CD4-positive, alpha-beta T cell treated with Interleukin-6 at 100 ng/mL for 8 hours (primary cell): ENCODE measurements around the gene PLA2G2D.

ENCODE experiments used
- DNase-seq: peaks from one replicate; pipeline ENCODE4 v3.0.0-alpha.2; 2020; ENCODE audit warnings: mixed read lengths, low spot score

PLA2G2D gene

GRCh38 chr1:20114021-20114648, 5.2 kb downstream of the PLA2G2D start:
- no peak for DNase-seq

GRCh38 chr1:20112279-20113000, 6.9 kb downstream of the PLA2G2D start:
- no peak for DNase-seq

GRCh38 chr1:20111452-20111851, 7.9 kb downstream of the PLA2G2D start:
- DNase-seq = no peak

GRCh38 chr1:20110679-20111078, 8.7 kb downstream of the PLA2G2D start:
- no peak for DNase-seq

GRCh38 chr1:20109223-20109856, 10.0 kb downstream of the PLA2G2D start:
- DNase-seq = no peak

- DNase-seq = no peak
Observed at GRCh38 chr1:20108366-20109123, 10.8 kb downstream of the PLA2G2D start.

GRCh38 chr1:20107796-20108195, 11.5 kb downstream of the PLA2G2D start:
- DNase-seq = no peak

GRCh38 chr1:20107351-20107750, 12.0 kb downstream of the PLA2G2D start:
- no peak for DNase-seq

GRCh38 chr1:20105856-20106255, 13.5 kb downstream of the PLA2G2D start:
- DNase-seq = no peak

GRCh38 chr1:20102875-20103274, 16.5 kb downstream of the PLA2G2D start:
- DNase-seq = no peak

GRCh38 chr1:20100632-20101355, 18.5 kb downstream of the PLA2G2D start:
- peak; percentile 14 for DNase-seq

GRCh38 chr1:20099533-20099932, 19.8 kb downstream of the PLA2G2D start:
- no peak for DNase-seq

- no peak for DNase-seq
Observed at GRCh38 chr1:20096840-20097447, 22.4 kb downstream of the PLA2G2D start.

- no peak for DNase-seq
Observed at GRCh38 chr1:20095564-20096434, 23.5 kb downstream of the PLA2G2D start.

GRCh38 chr1:20093940-20094391, 25.4 kb downstream of the PLA2G2D start:
- DNase-seq = no peak

GRCh38 chr1:20093303-20093702, 26.0 kb downstream of the PLA2G2D start:
- no peak for DNase-seq

- DNase-seq = no peak
Observed at GRCh38 chr1:20090641-20091040, 28.7 kb downstream of the PLA2G2D start.

GRCh38 chr1:20090119-20090518, 29.2 kb downstream of the PLA2G2D start:
- no peak for DNase-seq

GRCh38 chr1:20089328-20090077, 29.8 kb downstream of the PLA2G2D start:
- DNase-seq = no peak

GRCh38 chr1:20087668-20088067, 31.7 kb downstream of the PLA2G2D start:
- no peak for DNase-seq
